Testis (tissue), 2 donors: ENCODE results near the gene PLCB3.

Source experiments
- POLR2A ChIP-seq: fragments of 450-650 bp; IDR thresholded peaks from one replicate; pipeline ENCODE4 v1.6.1; 2017; ENCODE audit warnings: antibody characterized with exemption, mild to moderate bottlenecking, moderate library complexity
- TF ChIP-seq, protein P1 (sequence below), 3 experiments: fragments of 450-650 bp in 2 of 3; fragments of 200-600 bp in 1 of 3; sonication (generic) in 1 of 3; IDR thresholded peaks; one replicate each; pipeline ENCODE4 v1.5.1; 2016 to 2019; ENCODE audit warnings: antibody characterized with exemption in 3 of 3, mild to moderate bottlenecking in 2 of 3, moderate library complexity in 1 of 3

- TF ChIP-seq, protein P1, sequence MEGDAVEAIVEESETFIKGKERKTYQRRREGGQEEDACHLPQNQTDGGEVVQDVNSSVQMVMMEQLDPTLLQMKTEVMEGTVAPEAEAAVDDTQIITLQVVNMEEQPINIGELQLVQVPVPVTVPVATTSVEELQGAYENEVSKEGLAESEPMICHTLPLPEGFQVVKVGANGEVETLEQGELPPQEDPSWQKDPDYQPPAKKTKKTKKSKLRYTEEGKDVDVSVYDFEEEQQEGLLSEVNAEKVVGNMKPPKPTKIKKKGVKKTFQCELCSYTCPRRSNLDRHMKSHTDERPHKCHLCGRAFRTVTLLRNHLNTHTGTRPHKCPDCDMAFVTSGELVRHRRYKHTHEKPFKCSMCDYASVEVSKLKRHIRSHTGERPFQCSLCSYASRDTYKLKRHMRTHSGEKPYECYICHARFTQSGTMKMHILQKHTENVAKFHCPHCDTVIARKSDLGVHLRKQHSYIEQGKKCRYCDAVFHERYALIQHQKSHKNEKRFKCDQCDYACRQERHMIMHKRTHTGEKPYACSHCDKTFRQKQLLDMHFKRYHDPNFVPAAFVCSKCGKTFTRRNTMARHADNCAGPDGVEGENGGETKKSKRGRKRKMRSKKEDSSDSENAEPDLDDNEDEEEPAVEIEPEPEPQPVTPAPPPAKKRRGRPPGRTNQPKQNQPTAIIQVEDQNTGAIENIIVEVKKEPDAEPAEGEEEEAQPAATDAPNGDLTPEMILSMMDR (IDR thresholded peaks at IDR 0.05): no peak
- no peak for TF ChIP-seq POLR2A
Observed at GRCh38 chr11:64209563-64209843, 41.8 kb upstream of the PLCB3 start.
